ENCODE data around the gene ANO2.

DNA sequence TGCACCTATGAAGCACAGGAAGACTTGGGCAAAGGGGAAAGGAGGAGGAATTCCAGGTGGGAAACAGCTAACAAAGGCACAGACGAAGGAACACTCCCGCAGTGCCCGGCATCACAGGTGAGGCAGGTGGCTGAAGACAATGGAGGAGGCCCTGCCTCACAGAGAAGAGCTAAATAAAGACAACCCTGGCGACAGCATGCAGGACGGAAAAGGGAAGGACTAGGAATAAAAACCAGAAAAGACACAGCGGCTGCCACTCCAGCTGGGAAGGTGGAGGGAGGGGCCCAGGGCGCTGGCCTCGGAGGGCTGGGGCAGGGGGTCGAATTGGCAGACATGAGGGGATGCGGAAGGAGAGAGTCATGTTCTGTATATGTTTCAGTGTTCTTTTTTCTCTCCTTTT is 43.0 kb upstream of the ANO2 start:
- TF ChIP-seq POLR2AphosphoS5 (IDR thresholded peaks at IDR 0.05; ENCODE audit: low read depth, low read length) (no peak), SIN3A (IDR thresholded peaks at IDR 0.05; ENCODE audit: borderline replicate concordance, insufficient read depth, low read length) (no peak), TAF1 (IDR thresholded peaks at IDR 0.05; ENCODE audit: borderline replicate concordance, insufficient read depth, low read length) (no peak), FOXP2 (optimal IDR thresholded peaks at IDR 0.05; ENCODE audit: borderline replicate concordance, extremely low read depth, extremely low read length, insufficient read depth) (no peak)
- TF ChIP-seq, protein P1, sequence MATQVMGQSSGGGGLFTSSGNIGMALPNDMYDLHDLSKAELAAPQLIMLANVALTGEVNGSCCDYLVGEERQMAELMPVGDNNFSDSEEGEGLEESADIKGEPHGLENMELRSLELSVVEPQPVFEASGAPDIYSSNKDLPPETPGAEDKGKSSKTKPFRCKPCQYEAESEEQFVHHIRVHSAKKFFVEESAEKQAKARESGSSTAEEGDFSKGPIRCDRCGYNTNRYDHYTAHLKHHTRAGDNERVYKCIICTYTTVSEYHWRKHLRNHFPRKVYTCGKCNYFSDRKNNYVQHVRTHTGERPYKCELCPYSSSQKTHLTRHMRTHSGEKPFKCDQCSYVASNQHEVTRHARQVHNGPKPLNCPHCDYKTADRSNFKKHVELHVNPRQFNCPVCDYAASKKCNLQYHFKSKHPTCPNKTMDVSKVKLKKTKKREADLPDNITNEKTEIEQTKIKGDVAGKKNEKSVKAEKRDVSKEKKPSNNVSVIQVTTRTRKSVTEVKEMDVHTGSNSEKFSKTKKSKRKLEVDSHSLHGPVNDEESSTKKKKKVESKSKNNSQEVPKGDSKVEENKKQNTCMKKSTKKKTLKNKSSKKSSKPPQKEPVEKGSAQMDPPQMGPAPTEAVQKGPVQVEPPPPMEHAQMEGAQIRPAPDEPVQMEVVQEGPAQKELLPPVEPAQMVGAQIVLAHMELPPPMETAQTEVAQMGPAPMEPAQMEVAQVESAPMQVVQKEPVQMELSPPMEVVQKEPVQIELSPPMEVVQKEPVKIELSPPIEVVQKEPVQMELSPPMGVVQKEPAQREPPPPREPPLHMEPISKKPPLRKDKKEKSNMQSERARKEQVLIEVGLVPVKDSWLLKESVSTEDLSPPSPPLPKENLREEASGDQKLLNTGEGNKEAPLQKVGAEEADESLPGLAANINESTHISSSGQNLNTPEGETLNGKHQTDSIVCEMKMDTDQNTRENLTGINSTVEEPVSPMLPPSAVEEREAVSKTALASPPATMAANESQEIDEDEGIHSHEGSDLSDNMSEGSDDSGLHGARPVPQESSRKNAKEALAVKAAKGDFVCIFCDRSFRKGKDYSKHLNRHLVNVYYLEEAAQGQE (IDR thresholded peaks at IDR 0.05; ENCODE audit: insufficient read depth in 1 of 2, low read depth in 2 of 2, low read length in 2 of 2): no peak
